ENCODE results near the gene NR1D2.

GRCh38 chr3:23959135-23959900 lies 14.2 kb downstream of the NR1D2 start:
- TF ChIP-seq CTCF (IDR thresholded peaks at IDR 0.05) (no peak), EP300 (IDR thresholded peaks at IDR 0.05) (no peak; a peak in 1 of 5 replicates), POLR2A (IDR thresholded peaks at IDR 0.05; ENCODE audit: low read length) (no peak), REST (IDR thresholded peaks at IDR 0.05) (no peak), MAX (IDR thresholded peaks at IDR 0.05) (no peak), BHLHE40 (IDR thresholded peaks at IDR 0.05; ENCODE audit: low read depth, low read length) (no peak)

Measured in A549 (cell line).